ENCODE results near the gene KLC1.

DNA sequence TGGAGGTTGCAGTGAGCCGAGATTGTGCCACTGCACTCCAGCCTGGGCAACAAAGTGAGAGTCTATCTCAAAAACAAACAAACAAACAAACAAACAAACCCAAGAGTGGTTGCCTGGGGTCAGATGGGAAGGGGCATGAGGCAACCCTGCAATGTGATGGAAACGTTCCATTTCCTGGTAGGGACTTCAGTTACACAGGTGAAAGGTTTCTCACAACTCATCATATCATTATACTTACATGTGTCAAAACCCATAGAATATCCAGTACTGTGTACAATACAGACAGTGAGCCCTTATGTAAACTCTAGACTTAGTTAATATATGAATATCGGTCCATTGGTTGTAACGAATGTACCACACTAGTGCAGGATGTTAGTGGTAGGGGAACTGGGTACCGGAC is 7.2 kb upstream of the KLC1 start:
- TF ChIP-seq, protein P1, sequence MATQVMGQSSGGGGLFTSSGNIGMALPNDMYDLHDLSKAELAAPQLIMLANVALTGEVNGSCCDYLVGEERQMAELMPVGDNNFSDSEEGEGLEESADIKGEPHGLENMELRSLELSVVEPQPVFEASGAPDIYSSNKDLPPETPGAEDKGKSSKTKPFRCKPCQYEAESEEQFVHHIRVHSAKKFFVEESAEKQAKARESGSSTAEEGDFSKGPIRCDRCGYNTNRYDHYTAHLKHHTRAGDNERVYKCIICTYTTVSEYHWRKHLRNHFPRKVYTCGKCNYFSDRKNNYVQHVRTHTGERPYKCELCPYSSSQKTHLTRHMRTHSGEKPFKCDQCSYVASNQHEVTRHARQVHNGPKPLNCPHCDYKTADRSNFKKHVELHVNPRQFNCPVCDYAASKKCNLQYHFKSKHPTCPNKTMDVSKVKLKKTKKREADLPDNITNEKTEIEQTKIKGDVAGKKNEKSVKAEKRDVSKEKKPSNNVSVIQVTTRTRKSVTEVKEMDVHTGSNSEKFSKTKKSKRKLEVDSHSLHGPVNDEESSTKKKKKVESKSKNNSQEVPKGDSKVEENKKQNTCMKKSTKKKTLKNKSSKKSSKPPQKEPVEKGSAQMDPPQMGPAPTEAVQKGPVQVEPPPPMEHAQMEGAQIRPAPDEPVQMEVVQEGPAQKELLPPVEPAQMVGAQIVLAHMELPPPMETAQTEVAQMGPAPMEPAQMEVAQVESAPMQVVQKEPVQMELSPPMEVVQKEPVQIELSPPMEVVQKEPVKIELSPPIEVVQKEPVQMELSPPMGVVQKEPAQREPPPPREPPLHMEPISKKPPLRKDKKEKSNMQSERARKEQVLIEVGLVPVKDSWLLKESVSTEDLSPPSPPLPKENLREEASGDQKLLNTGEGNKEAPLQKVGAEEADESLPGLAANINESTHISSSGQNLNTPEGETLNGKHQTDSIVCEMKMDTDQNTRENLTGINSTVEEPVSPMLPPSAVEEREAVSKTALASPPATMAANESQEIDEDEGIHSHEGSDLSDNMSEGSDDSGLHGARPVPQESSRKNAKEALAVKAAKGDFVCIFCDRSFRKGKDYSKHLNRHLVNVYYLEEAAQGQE (IDR thresholded peaks at IDR 0.05; ENCODE audit: low read depth) = no peak
- TF ChIP-seq CEBPB (IDR thresholded peaks at IDR 0.05) (no peak), RAD21 (IDR thresholded peaks at IDR 0.05; ENCODE audit: low read depth) (no peak), EGR1 (IDR thresholded peaks at IDR 0.05) (no peak), TAF1 (IDR thresholded peaks at IDR 0.05; ENCODE audit: low read depth) (no peak), NFIC (IDR thresholded peaks at IDR 0.05) (no peak), MAX (IDR thresholded peaks at IDR 0.05) (no peak), EP300 (IDR thresholded peaks at IDR 0.05; ENCODE audit: borderline replicate concordance) (no peak), YY1 (IDR thresholded peaks at IDR 0.05; ENCODE audit: low read depth) (no peak), FOXM1 (IDR thresholded peaks at IDR 0.05; ENCODE audit: borderline replicate concordance, low read depth) (no peak), CREB1 (IDR thresholded peaks at IDR 0.05; ENCODE audit: low read depth) (no peak), TEAD4 (IDR thresholded peaks at IDR 0.05) (no peak)
- TF ChIP-seq, protein P2, sequence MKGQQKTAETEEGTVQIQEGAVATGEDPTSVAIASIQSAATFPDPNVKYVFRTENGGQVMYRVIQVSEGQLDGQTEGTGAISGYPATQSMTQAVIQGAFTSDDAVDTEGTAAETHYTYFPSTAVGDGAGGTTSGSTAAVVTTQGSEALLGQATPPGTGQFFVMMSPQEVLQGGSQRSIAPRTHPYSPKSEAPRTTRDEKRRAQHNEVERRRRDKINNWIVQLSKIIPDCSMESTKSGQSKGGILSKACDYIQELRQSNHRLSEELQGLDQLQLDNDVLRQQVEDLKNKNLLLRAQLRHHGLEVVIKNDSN (IDR thresholded peaks at IDR 0.05) = no peak
